Suprapubic skin (tissue), 4 donors: Measurements from ENCODE around the gene CHPF. TPM values are rescaled to one million over a fixed set of nuclear protein-coding genes. Genes with fewer than 3 reads are reported as not detected.

Experiments used
- DNase-seq, 2 donors: peaks; one replicate each; pipeline ENCODE4 v3.0.0-alpha.2; 2019; ENCODE audit warnings: low spot score in 2 of 2
- H3K27ac ChIP-seq: fragments of 200-600 bp; sonication (generic); one replicate; pipeline ENCODE4 v1.5.1; 2019
- H3K27me3 ChIP-seq: fragments of 200-600 bp; sonication (generic); one replicate; pipeline ENCODE4 v1.5.1; 2019
- H3K36me3 ChIP-seq: fragments of 200-600 bp; sonication (generic); one replicate; pipeline ENCODE4 v1.5.1; 2019
- H3K4me1 ChIP-seq: fragments of 200-600 bp; sonication (generic); one replicate; pipeline ENCODE4 v1.5.1; 2019
- H3K4me3 ChIP-seq: fragments of 200-600 bp; sonication (generic); one replicate; pipeline ENCODE4 v1.5.1; 2019; ENCODE audit warnings: mild to moderate bottlenecking
- H3K9me3 ChIP-seq: fragments of 200-600 bp; sonication (generic); one replicate; pipeline ENCODE4 v1.5.1; 2019
- CTCF ChIP-seq, 2 donors: fragments of 200-600 bp in 1 of 2; fragments of 450-650 bp in 1 of 2; sonication (generic) in 1 of 2; IDR thresholded peaks; one replicate each; pipeline ENCODE4 v1.5.1; 2016 to 2019; ENCODE audit warnings: antibody characterized with exemption in 2 of 2, mild to moderate bottlenecking in 1 of 2, moderate library complexity in 1 of 2
- EP300 ChIP-seq: sonication (generic); formaldehyde crosslinking; IDR thresholded peaks from one replicate; pipeline ENCODE4 v1.6.1; 2017; ENCODE audit warnings: antibody characterized with exemption
- POLR2A ChIP-seq, 2 donors: fragments of 450-650 bp; IDR thresholded peaks; one replicate each; pipeline ENCODE4 v1.6.1; 2017; ENCODE audit warnings: antibody characterized with exemption in 2 of 2, mild to moderate bottlenecking in 2 of 2, moderate library complexity in 2 of 2
- POLR2AphosphoS5 ChIP-seq, 3 donors: sonication (generic); formaldehyde crosslinking; IDR thresholded peaks; one replicate each; pipeline ENCODE4 v1.6.1; 2017; ENCODE audit warnings: antibody characterized with exemption in 3 of 3
- WGBS: methylation state at CpG from one replicate; pipeline ENCODE4 v1.1.5; 2018; 5-methylcytosine and 5-hydroxymethylcytosine counted together
- total RNA-seq, 4 donors: library from RNA; depleted of rRNA; stranded (reverse); fragments of >200 nt; gene quantifications; one replicate each; pipeline ENCODE4 v1.1.0, GENCODE V29; 2016

Gene CHPF
- total RNA-seq, 4 donors from 2014 or later, result 28.8 to 62.1 (median 49.3) TPM

DNA sequence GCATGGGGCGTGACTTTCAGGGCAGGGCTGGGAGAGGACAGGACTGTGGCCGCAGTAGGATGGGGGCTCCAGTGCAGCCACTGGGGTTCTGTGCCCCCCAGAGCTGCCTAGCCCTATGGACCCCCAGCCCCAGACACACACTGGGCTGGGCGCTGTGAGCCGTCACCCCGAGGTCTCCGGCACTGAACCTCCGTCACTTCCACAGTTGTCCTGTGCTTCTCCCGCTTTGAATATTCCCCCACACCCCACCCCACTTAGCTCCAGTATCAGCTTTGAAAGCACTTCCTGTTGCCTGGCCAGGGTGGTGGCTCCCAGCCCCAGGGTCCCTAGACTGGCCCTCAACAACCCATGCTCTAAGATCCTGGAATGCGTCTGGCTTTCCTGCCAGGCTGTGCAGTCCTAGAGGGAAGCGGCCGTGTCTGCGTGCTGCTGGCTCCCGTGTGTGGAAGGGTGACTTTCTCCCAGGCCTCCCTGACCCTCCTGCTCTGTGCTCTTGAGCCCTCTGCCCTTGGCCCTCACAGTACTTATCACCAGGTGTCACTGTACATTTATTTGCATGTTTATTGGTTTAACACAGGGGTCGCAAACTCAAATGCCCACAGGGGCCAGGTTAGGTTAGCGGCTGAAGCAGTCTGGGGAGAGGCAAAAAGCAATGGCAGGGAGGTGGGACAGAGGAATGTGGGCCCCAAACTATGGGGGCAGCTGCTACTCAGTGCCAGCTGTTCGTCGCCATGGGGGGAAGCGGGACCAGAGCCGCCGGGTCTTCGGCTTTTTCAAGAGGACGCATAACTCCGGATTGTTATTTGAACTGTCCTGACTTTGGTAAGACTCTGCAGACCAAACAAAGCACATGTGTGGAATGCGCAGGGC lies 17.8 kb upstream of the CHPF start:
- peak in 1 of 2 donors; percentile 35 for DNase-seq
- Histone ChIP-seq H3K9me3 (no peaks in the 10 kb centered on the region), H3K4me3 (no peak overlapping the region), H3K27ac (no peak overlapping the region), H3K4me1 (no peaks in the 10 kb centered on the region), H3K36me3 (peaks cover 18% of the 10 kb centered on the region), H3K27me3 (no peaks in the 10 kb centered on the region)
- WGBS, result 80% methylated on average over 24 of the region's 24 CpGs
- TF ChIP-seq CTCF (IDR thresholded peaks at IDR 0.05), result no peak
- no peak for TF ChIP-seq POLR2A (IDR thresholded peaks at IDR 0.05)
- TF ChIP-seq POLR2AphosphoS5 (IDR thresholded peaks at IDR 0.05), result no peak
- TF ChIP-seq EP300, result no peak

- DNase-seq, result no peak
- Histone ChIP-seq H3K4me1 (no peaks in the 10 kb centered on the region), H3K36me3 (peaks cover 19% of the 10 kb centered on the region), H3K27me3 (no peaks in the 10 kb centered on the region), H3K9me3 (no peaks in the 10 kb centered on the region), H3K4me3 (no peak overlapping the region), H3K27ac (no peak overlapping the region)
- TF ChIP-seq CTCF (IDR thresholded peaks at IDR 0.05) (no peak), POLR2A (IDR thresholded peaks at IDR 0.05) (no peak), EP300 (no peak), POLR2AphosphoS5 (IDR thresholded peaks at IDR 0.05) (no peak)
- WGBS, result 86% methylated on average over 3 of the region's 3 CpGs
These were observed 17.2 kb upstream of the CHPF start for GRCh38 chr2:219560893-219561178.

DNA sequence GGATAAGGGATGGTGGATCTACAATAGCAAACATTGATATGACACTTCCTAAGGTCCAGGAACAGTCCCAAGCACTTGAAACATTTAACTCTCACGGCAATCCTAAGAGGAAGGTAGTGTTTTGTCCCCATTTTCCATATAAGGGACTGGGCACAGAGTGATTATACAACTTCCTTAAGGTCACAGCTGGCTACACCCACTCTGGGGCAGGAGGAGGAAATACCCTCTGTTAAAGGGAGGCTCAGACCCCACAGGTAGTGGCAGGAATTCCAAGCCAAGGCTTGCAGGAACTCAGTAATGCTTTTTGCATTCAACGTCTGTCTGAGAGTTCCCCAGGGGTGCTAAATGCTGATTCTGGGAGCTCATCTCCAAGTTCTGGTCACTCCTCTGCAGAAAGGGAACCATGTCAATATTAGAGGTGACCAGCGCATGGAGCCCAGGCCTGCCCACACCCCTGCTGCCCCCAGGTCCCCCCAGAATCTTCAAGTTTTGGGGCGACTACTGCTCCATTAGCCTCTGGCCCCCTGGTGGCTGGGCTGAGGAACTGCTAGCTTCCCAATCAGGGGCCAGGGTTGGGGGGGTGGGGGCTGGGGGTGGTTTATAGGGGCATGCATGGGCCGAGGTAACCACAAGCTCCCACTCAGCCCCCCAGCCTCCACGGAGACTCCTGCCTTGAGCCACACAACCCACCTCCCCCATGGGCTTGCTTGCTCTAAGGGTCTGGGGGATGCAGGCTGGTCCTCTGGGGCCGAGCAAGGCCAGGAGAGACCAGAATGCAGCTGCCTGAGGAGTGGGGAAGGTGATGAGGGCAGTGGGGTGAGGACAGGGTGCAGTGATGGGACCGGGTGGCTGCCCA lies 16.7 kb upstream of the CHPF start:
- Histone ChIP-seq H3K27ac (no peak overlapping the region), H3K4me1 (no peaks in the 10 kb centered on the region), H3K9me3 (no peaks in the 10 kb centered on the region), H3K27me3 (no peaks in the 10 kb centered on the region), H3K4me3 (no peak overlapping the region), H3K36me3 (peaks cover 16% of the 10 kb centered on the region)
- DNase-seq, result peak in 1 of 2 donors; percentile 45
- TF ChIP-seq POLR2A (IDR thresholded peaks at IDR 0.05), result no peak
- TF ChIP-seq EP300, result no peak
- TF ChIP-seq POLR2AphosphoS5 (IDR thresholded peaks at IDR 0.05), result no peak
- peak in 1 of 2 donors; percentile 89 for TF ChIP-seq CTCF (IDR thresholded peaks at IDR 0.05)
- WGBS, result 41% methylated on average over 7 of the region's 8 CpGs

DNA sequence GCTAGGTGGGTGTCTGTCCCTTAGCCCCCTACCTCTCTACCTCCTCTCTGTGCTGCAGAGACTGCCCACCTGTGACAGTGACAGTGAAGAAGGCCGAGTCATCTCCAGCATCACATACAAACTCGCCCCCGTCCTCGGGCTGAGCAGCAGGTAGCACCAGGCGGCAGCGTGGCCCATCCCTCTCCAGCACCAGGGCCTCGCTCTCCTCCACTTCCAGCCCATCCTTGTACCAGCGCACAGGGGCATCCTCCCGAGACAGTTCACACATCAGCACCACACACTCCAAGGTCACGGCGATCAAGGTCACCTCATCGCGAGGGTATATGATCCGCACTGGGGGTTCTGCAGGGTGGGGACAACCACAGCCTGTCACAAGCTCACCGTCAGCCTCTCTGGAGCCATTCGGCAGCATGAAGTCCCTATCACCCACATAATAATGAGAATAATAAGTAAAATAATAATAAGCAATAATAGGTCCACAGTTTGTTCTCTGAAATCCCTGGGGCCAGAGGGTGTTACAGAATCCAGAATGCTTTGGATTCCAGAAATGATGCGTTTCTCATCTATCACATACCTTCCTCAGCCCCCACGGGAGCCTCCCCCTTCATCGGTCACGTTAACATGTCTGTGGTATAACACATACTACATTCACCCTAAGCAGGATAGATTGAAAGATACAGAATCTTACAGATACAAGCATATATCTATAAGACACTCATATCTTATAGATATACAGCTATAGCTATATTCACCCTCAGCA lies 15.7 kb upstream of the CHPF start:
- DNase-seq, result peak in 1 of 2 donors; percentile 46
- H3K27ac ChIP-seq, result no peak overlapping the region
- no peaks in the 10 kb centered on the region for H3K4me1 ChIP-seq
- H3K4me3 ChIP-seq, result no peak overlapping the region
- TF ChIP-seq POLR2AphosphoS5 (IDR thresholded peaks at IDR 0.05) (no peak), CTCF (IDR thresholded peaks at IDR 0.05) (no peak), EP300 (no peak), POLR2A (IDR thresholded peaks at IDR 0.05) (no peak)
- H3K9me3 ChIP-seq, result no peaks in the 10 kb centered on the region
- peaks cover 9% of the 10 kb centered on the region for H3K36me3 ChIP-seq
- WGBS, result 80% methylated on average over 11 of the region's 20 CpGs
- no peaks in the 10 kb centered on the region for H3K27me3 ChIP-seq
